WTC11 (cell line): ENCODE results near the gene MATR3. TPM values are rescaled to one million over a fixed set of nuclear protein-coding genes. Genes with fewer than 3 reads are reported as not detected.

Source experiments
- ATAC-seq: fragments of 200-7000 bp; cut with Tn5 transposase; 2 replicates; pipeline ENCODE4 v1.10.0; 2021; ENCODE audit warnings: mild to moderate bottlenecking, moderate library complexity
- CTCF ChIA-PET: fragments of 300-600 bp; sonication (Branson Sonifier 250); formaldehyde crosslinking; loops from one replicate; lab custom pipeline; 2021; ENCODE audit warnings: antibody characterized with exemption; lab: Charles Lee
- POLR2A ChIA-PET: fragments of 350-600 bp; sonication (Branson Sonifier 250); formaldehyde crosslinking; loops from one replicate; lab custom pipeline; 2021; ENCODE audit warnings: antibody characterized with exemption; lab: Charles Lee
- DNase-seq: peaks from one replicate; pipeline ENCODE4 v3.0.0; 2021; ENCODE audit warnings: low spot score
- H3K27ac Mint-ChIP-seq: 2 replicates; pipeline ENCODE4 v1.8.0; 2021; ENCODE audit warnings: mixed read lengths
- H3K27me3 Mint-ChIP-seq: 2 replicates; pipeline ENCODE4 v1.8.0; 2021; ENCODE audit warnings: low read depth, mild to moderate bottlenecking, moderate library complexity, mixed read lengths
- H3K36me3 Mint-ChIP-seq: 2 replicates; pipeline ENCODE4 v1.8.0; 2021; ENCODE audit warnings: mixed read lengths
- H3K4me1 Mint-ChIP-seq: 2 replicates; pipeline ENCODE4 v1.8.0; 2022; ENCODE audit warnings: mixed read lengths
- H3K4me3 Mint-ChIP-seq: 2 replicates; pipeline ENCODE4 v1.8.0; 2021; ENCODE audit warnings: mild to moderate bottlenecking, moderate library complexity, mixed read lengths
- H3K9me3 Mint-ChIP-seq: 2 replicates; pipeline ENCODE4 v1.8.0; 2021; ENCODE audit warnings: mixed read lengths
- ARID4B ChIP-seq: sonication (generic); formaldehyde crosslinking; IDR thresholded peaks from 2 replicates; pipeline ENCODE4 v1.8.0; 2023; ENCODE audit warnings: missing genetic modification reagents, mild to moderate bottlenecking, borderline replicate concordance
- CDX4 ChIP-seq: fragments of 250-450 bp; sonication (Bioruptor Pico); IDR thresholded peaks from 2 replicates; pipeline ENCODE4 v1.9.0; 2021; ENCODE audit warnings: moderate library complexity, mild to moderate bottlenecking, inconsistent platforms, borderline replicate concordance
- E2F1 ChIP-seq: sonication (generic); formaldehyde crosslinking; IDR thresholded peaks from 2 replicates; pipeline ENCODE4 v1.8.0; 2022; ENCODE audit warnings: mild to moderate bottlenecking, missing genetic modification reagents
- ELF4 ChIP-seq: sonication (generic); formaldehyde crosslinking; IDR thresholded peaks from 2 replicates; pipeline ENCODE4 v1.8.1; 2022; ENCODE audit warnings: low read depth, mild to moderate bottlenecking, moderate library complexity, missing genetic modification reagents
- ERG ChIP-seq: fragments of 250-450 bp; sonication (Bioruptor Pico); IDR thresholded peaks from 2 replicates; pipeline ENCODE4 v1.8.0; 2021; ENCODE audit warnings: mild to moderate bottlenecking
- ESRRA ChIP-seq: sonication (generic); formaldehyde crosslinking; IDR thresholded peaks from 2 replicates; pipeline ENCODE4 v1.8.1; 2022; ENCODE audit warnings: mild to moderate bottlenecking, missing genetic modification reagents, borderline replicate concordance
- IRF1 ChIP-seq: sonication (generic); formaldehyde crosslinking; IDR thresholded peaks from 2 replicates; pipeline ENCODE4 v1.8.0; 2023; ENCODE audit warnings: missing genetic modification reagents
- NFATC4 ChIP-seq: fragments of 250-450 bp; sonication (Bioruptor Pico); IDR thresholded peaks from 2 replicates; pipeline ENCODE4 v1.9.0; 2021; ENCODE audit warnings: mild to moderate bottlenecking
- PRRX2 ChIP-seq: fragments of 250-450 bp; sonication (Bioruptor Pico); IDR thresholded peaks from 2 replicates; pipeline ENCODE4 v1.8.0; 2021; ENCODE audit warnings: mild to moderate bottlenecking
- TP53 ChIP-seq: sonication (generic); formaldehyde crosslinking; IDR thresholded peaks from 2 replicates; pipeline ENCODE4 v1.8.1; 2023; ENCODE audit warnings: mild to moderate bottlenecking, missing genetic modification reagents
- USF1 ChIP-seq: sonication (generic); formaldehyde crosslinking; IDR thresholded peaks from 2 replicates; pipeline ENCODE4 v1.8.0; 2022; ENCODE audit warnings: mild to moderate bottlenecking, missing genetic modification reagents
- ZNF121 ChIP-seq: sonication (generic); formaldehyde crosslinking; IDR thresholded peaks from 2 replicates; pipeline ENCODE4 v1.8.0; 2023; ENCODE audit warnings: missing genetic modification reagents
- ZNF219 ChIP-seq: sonication (generic); formaldehyde crosslinking; IDR thresholded peaks from 2 replicates; pipeline ENCODE4 v1.8.0; 2023; ENCODE audit warnings: missing genetic modification reagents, mild to moderate bottlenecking, borderline replicate concordance
- ZNF425 ChIP-seq: fragments of 250-450 bp; sonication (Bioruptor Pico); conservative IDR thresholded peaks from 2 replicates; pipeline ENCODE4 v1.9.0; 2021; ENCODE audit warnings: mild to moderate bottlenecking
- ZNF671 ChIP-seq: fragments of 250-450 bp; sonication (Bioruptor Pico); IDR thresholded peaks from 2 replicates; pipeline ENCODE4 v1.8.0; 2021; ENCODE audit warnings: mild to moderate bottlenecking
- ZSCAN18 ChIP-seq: fragments of 250-450 bp; sonication (Bioruptor Pico); IDR thresholded peaks from 2 replicates; pipeline ENCODE4 v2.1.2; 2022; ENCODE audit warnings: mild to moderate bottlenecking, moderate library complexity
- total RNA-seq: library from RNA; stranded (reverse); gene quantifications from 3 replicates; pipeline ENCODE4 v1.2.3, GENCODE V29; 2021

Gene MATR3
- total RNA-seq, 1 experiment from 2014 or later = 290 TPM

- ATAC-seq = no peak
- POLR2A ChIA-PET = no interaction called here
- no peaks in the 10 kb centered on the region for H3K27me3 Mint-ChIP-seq
- CTCF ChIA-PET = no interaction called here
- H3K36me3 Mint-ChIP-seq = peaks cover 88% of the 10 kb centered on the region
- TF ChIP-seq ELF4 = no peak
- no peak for TF ChIP-seq ESRRA (CRISPR knock-in tag)
- peak; percentile 60 for TF ChIP-seq NFATC4
- no peak for TF ChIP-seq ZNF121
- TF ChIP-seq PRRX2 (CRISPR knock-in tag) = 0 out of 2 replicates have a peak, but pooled peaks have one; percentile 64
- no peaks in the 10 kb centered on the region for H3K9me3 Mint-ChIP-seq
- H3K4me1 Mint-ChIP-seq = peaks cover 45% of the 10 kb centered on the region
- no peak for DNase-seq
- H3K4me3 Mint-ChIP-seq = peak overlapping the region; percentile 22
- peak overlapping the region; percentile 53; the same call in 1 of the 2 replicates for H3K27ac Mint-ChIP-seq
Measured at GRCh38 chr5:139278540-139279274, 14.8 kb upstream of the MATR3 start.

GRCh38 chr5:139282197-139282557 lies 11.4 kb upstream of the MATR3 start:
- H3K27me3 Mint-ChIP-seq = no peaks in the 10 kb centered on the region
- no peaks in the 10 kb centered on the region for H3K9me3 Mint-ChIP-seq
- peaks cover 83% of the 10 kb centered on the region for H3K36me3 Mint-ChIP-seq
- peaks cover 25% of the 10 kb centered on the region for H3K4me1 Mint-ChIP-seq
- H3K4me3 Mint-ChIP-seq = no peak overlapping the region
- ChIA-PET POLR2A (no interaction called here), CTCF (no interaction called here)
- no peak for ATAC-seq
- DNase-seq = no peak
- peak overlapping the region; percentile 88 for H3K27ac Mint-ChIP-seq
- peak; percentile 33; the same call in 1 of the 2 replicates for TF ChIP-seq ZNF671 (CRISPR knock-in tag)
- peak; percentile 22; the same call in 1 of the 2 replicates for TF ChIP-seq ZNF425 (CRISPR knock-in tag)
- no peak for TF ChIP-seq IRF1 (CRISPR knock-in tag)

- POLR2A ChIA-PET = interaction anchor here (0.7 kb wide), 1 partner anchor 10 kb away, joined by 4 read pairs; no protein-coding TSS in a partner anchor
- Mint-ChIP-seq H3K27me3 (no peaks in the 10 kb centered on the region), H3K4me1 (peaks cover 15% of the 10 kb centered on the region), H3K9me3 (no peaks in the 10 kb centered on the region), H3K27ac (peak overlapping the region; percentile 46), H3K4me3 (no peak overlapping the region), H3K36me3 (peaks cover 78% of the 10 kb centered on the region)
- CTCF ChIA-PET = no interaction called here
- ATAC-seq = no peak
- DNase-seq = no peak
- TF ChIP-seq TP53 = no peak
- TF ChIP-seq E2F1 (CRISPR knock-in tag) = no peak
- TF ChIP-seq CDX4 (CRISPR knock-in tag) = no peak
- TF ChIP-seq ZSCAN18 (CRISPR knock-in tag) = no peak
- TF ChIP-seq ELF4 = no peak
- TF ChIP-seq USF1 (CRISPR knock-in tag) = no peak
- TF ChIP-seq ARID4B (CRISPR knock-in tag) = no peak
- TF ChIP-seq ERG = no peak
- TF ChIP-seq ZNF219 (CRISPR knock-in tag) = no peak
Measured at GRCh38 chr5:139283252-139284166, 10.0 kb upstream of the MATR3 start.
